Endodermal cell (in vitro differentiated cells): ENCODE measurements around the gene NKAPL. TPM values are rescaled to one million over a fixed set of nuclear protein-coding genes. Genes with fewer than 3 reads are reported as not detected.

Experiments used
- DNase-seq: peaks from one replicate; pipeline ENCODE4 v3.0.0-alpha.2; 2017
- H3K27ac ChIP-seq: 2 replicates; pipeline ENCODE4 v1.5.1; 2013; ENCODE audit warnings: mild to moderate bottlenecking, low read depth, low read length, moderate library complexity
- H3K27me3 ChIP-seq: 2 replicates; pipeline ENCODE4 v1.6.1; 2013; ENCODE audit warnings: mild to moderate bottlenecking, low read length, moderate library complexity; ENCODE audit not compliant: insufficient read depth, control insufficient read depth, poor library complexity, severe bottlenecking
- H3K36me3 ChIP-seq: 2 replicates; pipeline ENCODE4 v1.7.0; 2013; ENCODE audit warnings: mild to moderate bottlenecking, low read length, moderate library complexity; ENCODE audit not compliant: control insufficient read depth, insufficient read depth
- H3K4me1 ChIP-seq: one replicate; pipeline ENCODE4 v1.7.0; 2013; ENCODE audit warnings: low read length; ENCODE audit not compliant: control insufficient read depth, insufficient read depth
- H3K4me3 ChIP-seq: 2 replicates; pipeline ENCODE4 v1.5.1; 2013; ENCODE audit warnings: mild to moderate bottlenecking, low read length, moderate library complexity
- H3K9ac ChIP-seq: 2 replicates; pipeline ENCODE4 v1.6.1; 2013; ENCODE audit warnings: mild to moderate bottlenecking, low read length, moderate library complexity; ENCODE audit not compliant: poor library complexity, severe bottlenecking; ENCODE audit errors: extremely low read depth
- H3K9me3 ChIP-seq: 2 replicates; pipeline ENCODE4 v1.6.1; 2013; ENCODE audit warnings: mild to moderate bottlenecking, low read length, moderate library complexity; ENCODE audit not compliant: control insufficient read depth
- H3K27ac Mint-ChIP-seq: 2 replicates; pipeline ENCODE4 v1.8.0; 2020; ENCODE audit warnings: mixed read lengths
- H3K27me3 Mint-ChIP-seq: 2 replicates; pipeline ENCODE4 v1.8.0; 2021; ENCODE audit warnings: mild to moderate bottlenecking, mixed read lengths; ENCODE audit not compliant: insufficient read depth
- H3K36me3 Mint-ChIP-seq: 2 replicates; pipeline ENCODE4 v1.8.0; 2020; ENCODE audit warnings: low read depth, mixed read lengths
- H3K4me1 Mint-ChIP-seq: 2 replicates; pipeline ENCODE4 v1.8.0; 2020; ENCODE audit warnings: mixed read lengths
- H3K4me3 Mint-ChIP-seq: 2 replicates; pipeline ENCODE4 v1.8.0; 2020; ENCODE audit warnings: mild to moderate bottlenecking, moderate library complexity, mixed read lengths
- H3K9me3 Mint-ChIP-seq: 2 replicates; pipeline ENCODE4 v1.8.0; 2020; ENCODE audit warnings: mild to moderate bottlenecking, mixed read lengths
- CTCF ChIP-seq: fragments of 200-600 bp; sonication (generic); conservative IDR thresholded peaks from 2 replicates; pipeline ENCODE4 v1.5.0; 2021; ENCODE audit warnings: antibody characterized with exemption, mild to moderate bottlenecking
- WGBS, 2 experiments: methylation state at CpG; one replicate each; pipeline versions ENCODE4 v1.1.5 to v1.1.7; 2013; ENCODE audit warnings: missing lambda C conversion rate in 2 of 2, mixed read lengths in 1 of 2; ENCODE audit not compliant: insufficient coverage in 1 of 2, insufficient read length in 1 of 2; 5-methylcytosine and 5-hydroxymethylcytosine counted together
- total RNA-seq, 2 donors: library from RNA; stranded (reverse); fragmentation: NEBNext Ultra II Directional in 1 of 2; extraction: Animal tissue kit (Norgen Biotek cat#: 25700) in 1 of 2; gene quantifications; 2 replicates in 1 of 2; 3 replicates in 1 of 2; pipeline ENCODE4 v1.2.1, GENCODE V29; 2021

NKAPL gene
- total RNA-seq, 2 donors from 2014 or later, result 0.42 TPM; not detected in 1

GRCh38 chr6:28217890-28218289, 41.2 kb upstream of the NKAPL start:
- H3K4me3 ChIP-seq, result peak overlapping the region; percentile 75
- 91 to 92% methylated on average over 9 to 12 of the region's 12 CpGs for WGBS, 2 experiments
- H3K9ac ChIP-seq, result no peak overlapping the region
- H3K27ac ChIP-seq, result no peak overlapping the region
- no peak for TF ChIP-seq CTCF
- Mint-ChIP-seq H3K36me3 (no peaks in the 10 kb centered on the region), H3K27me3 (peaks cover 58% of the 10 kb centered on the region), H3K4me3 (peak overlapping the region; percentile 63), H3K27ac (no peak overlapping the region), H3K9me3 (no peaks in the 10 kb centered on the region), H3K4me1 (peaks cover 3% of the 10 kb centered on the region)
- H3K9me3 ChIP-seq, result no peaks in the 10 kb centered on the region
- no peak for DNase-seq
- no peaks in the 10 kb centered on the region for H3K4me1 ChIP-seq
- no peaks in the 10 kb centered on the region for H3K36me3 ChIP-seq
- H3K27me3 ChIP-seq, result peaks cover 35% of the 10 kb centered on the region

DNA sequence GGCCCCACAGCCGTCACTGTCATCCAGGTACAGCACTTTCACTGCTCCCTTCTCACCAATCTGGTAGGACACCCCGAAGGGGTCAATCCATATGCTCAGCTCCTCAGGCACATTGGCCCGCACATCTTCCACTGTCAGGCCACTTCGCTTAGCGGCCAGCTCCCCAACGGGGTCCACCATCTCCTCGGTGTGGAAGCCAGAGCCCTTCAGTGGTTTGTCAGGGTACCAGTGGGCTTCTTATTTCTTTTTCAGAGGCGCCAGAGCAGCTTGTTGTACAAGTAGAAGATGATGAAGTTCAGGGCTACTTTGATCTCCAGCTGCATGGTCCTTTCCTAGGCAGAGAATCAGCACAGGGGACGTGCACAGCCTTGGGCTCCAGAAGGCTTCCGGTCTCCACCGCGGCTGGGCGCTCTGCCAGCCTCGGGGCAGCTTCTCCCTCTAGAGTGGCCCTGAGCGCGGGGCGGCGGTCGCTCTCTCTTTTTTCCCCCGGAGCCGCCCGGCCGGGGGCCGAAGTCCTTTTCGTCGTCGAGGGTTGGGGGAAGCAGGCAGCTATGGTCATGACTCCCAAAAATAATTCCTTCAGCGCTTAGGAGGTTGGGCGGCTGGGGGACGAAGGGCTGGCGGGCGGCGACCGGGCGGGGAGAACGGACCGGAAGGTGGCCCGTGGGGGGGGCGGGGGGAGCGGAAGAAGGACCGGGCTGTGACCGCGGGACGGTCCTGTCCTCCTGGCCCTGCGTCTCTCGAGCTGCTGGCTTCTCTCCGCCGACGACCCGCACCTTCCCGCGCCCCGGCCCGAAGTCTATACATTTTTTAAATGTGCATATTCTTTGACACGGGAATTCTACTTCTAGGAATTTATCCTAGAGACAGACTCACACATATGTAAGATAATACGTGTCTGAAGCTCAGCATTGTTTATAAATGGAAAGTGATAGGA, 40.5 kb upstream of the NKAPL start:
- no peaks in the 10 kb centered on the region for H3K36me3 Mint-ChIP-seq
- Histone ChIP-seq H3K9ac (no peak overlapping the region), H3K9me3 (no peaks in the 10 kb centered on the region), H3K36me3 (no peaks in the 10 kb centered on the region), H3K4me3 (peak overlapping the region; percentile 79), H3K27me3 (peaks cover 41% of the 10 kb centered on the region), H3K4me1 (no peaks in the 10 kb centered on the region), H3K27ac (no peak overlapping the region)
- no peak overlapping the region for H3K27ac Mint-ChIP-seq
- 17 to 20% methylated on average over 20 to 55 of the region's 56 CpGs for WGBS, 2 experiments
- peaks cover 3% of the 10 kb centered on the region for H3K4me1 Mint-ChIP-seq
- no peaks in the 10 kb centered on the region for H3K9me3 Mint-ChIP-seq
- H3K27me3 Mint-ChIP-seq, result peaks cover 64% of the 10 kb centered on the region
- H3K4me3 Mint-ChIP-seq, result peak overlapping the region; percentile 63
- DNase-seq, result peak; percentile 81
- peak; percentile 15 for TF ChIP-seq CTCF

- H3K36me3 Mint-ChIP-seq, result no peaks in the 10 kb centered on the region
- H3K4me1 Mint-ChIP-seq, result peaks cover 3% of the 10 kb centered on the region
- no peak overlapping the region for H3K9ac ChIP-seq
- H3K4me1 ChIP-seq, result no peaks in the 10 kb centered on the region
- H3K27ac Mint-ChIP-seq, result no peak overlapping the region
- WGBS, 2 experiments, result 66 to 68% methylated on average over 5 to 6 of the region's 6 CpGs
- no peak overlapping the region for H3K27ac ChIP-seq
- no peaks in the 10 kb centered on the region for H3K36me3 ChIP-seq
- no peaks in the 10 kb centered on the region for H3K9me3 Mint-ChIP-seq
- H3K27me3 ChIP-seq, result peaks cover 48% of the 10 kb centered on the region
- no peaks in the 10 kb centered on the region for H3K9me3 ChIP-seq
- no peak overlapping the region for H3K4me3 Mint-ChIP-seq
- no peak for DNase-seq
- H3K4me3 ChIP-seq, result no peak overlapping the region
- peak; percentile 25 for TF ChIP-seq CTCF
- H3K27me3 Mint-ChIP-seq, result peaks cover 66% of the 10 kb centered on the region
These were observed 38.6 kb upstream of the NKAPL start for GRCh38 chr6:28220257-28221133.
